Measurements from ENCODE around the gene RPLP2. TPM values are rescaled to one million over a fixed set of nuclear protein-coding genes. Genes with fewer than 3 reads are reported as not detected.
A peak's percentile ranks its signal among the peaks of the same experiment; 100 is the strongest.

Gene RPLP2
- polyA plus RNA-seq, 1 experiment: 1,199 TPM

DNA sequence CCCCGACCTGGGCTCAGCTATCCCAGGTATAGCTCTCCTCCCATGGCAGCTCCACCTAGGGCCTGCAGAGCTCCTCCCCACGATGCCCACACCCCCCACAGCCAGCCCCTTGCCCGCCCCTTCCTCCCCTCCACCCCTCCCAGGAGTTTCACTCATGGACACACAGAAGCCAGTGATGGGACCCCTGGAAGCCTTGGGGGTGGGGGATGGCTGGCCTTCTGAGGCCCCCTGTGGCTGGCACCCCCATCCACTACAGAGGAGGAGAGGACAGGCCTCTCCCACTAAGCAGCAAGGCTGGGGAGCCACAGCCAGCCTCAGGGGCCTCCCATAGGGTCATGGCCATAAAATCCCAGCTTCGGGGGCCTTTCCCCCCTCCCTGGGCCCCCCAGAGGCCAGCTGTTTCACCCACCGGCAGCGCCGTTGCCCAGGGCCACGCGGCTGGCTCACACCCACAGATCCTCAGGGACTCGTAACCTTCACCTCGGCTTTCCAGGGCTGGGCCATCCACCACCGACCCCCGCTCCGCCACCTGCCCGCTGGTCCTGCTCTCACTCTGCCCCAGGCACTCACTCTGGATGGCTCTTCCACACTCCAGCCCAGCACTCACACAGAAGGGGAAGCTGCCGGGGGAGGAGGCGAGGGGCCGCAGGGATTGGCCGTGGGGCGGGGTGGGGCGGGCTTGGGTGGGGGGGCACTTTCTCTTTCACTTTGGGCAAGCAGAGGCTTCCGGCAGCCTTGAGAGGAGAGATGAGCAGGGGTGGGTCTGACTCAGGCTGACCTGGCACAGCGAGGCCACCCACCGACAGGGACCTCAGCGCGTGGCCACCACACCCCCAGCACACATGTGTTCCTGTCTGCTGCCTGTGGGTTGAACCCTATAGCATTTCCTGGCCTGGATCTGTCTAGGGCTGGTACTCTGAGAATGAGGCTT is 13.9 kb upstream of the RPLP2 start:
- TF ChIP-seq, protein P1, sequence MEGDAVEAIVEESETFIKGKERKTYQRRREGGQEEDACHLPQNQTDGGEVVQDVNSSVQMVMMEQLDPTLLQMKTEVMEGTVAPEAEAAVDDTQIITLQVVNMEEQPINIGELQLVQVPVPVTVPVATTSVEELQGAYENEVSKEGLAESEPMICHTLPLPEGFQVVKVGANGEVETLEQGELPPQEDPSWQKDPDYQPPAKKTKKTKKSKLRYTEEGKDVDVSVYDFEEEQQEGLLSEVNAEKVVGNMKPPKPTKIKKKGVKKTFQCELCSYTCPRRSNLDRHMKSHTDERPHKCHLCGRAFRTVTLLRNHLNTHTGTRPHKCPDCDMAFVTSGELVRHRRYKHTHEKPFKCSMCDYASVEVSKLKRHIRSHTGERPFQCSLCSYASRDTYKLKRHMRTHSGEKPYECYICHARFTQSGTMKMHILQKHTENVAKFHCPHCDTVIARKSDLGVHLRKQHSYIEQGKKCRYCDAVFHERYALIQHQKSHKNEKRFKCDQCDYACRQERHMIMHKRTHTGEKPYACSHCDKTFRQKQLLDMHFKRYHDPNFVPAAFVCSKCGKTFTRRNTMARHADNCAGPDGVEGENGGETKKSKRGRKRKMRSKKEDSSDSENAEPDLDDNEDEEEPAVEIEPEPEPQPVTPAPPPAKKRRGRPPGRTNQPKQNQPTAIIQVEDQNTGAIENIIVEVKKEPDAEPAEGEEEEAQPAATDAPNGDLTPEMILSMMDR (IDR thresholded peaks at IDR 0.05; ENCODE audit: insufficient read depth, low read depth, low read length): no peak

DNA sequence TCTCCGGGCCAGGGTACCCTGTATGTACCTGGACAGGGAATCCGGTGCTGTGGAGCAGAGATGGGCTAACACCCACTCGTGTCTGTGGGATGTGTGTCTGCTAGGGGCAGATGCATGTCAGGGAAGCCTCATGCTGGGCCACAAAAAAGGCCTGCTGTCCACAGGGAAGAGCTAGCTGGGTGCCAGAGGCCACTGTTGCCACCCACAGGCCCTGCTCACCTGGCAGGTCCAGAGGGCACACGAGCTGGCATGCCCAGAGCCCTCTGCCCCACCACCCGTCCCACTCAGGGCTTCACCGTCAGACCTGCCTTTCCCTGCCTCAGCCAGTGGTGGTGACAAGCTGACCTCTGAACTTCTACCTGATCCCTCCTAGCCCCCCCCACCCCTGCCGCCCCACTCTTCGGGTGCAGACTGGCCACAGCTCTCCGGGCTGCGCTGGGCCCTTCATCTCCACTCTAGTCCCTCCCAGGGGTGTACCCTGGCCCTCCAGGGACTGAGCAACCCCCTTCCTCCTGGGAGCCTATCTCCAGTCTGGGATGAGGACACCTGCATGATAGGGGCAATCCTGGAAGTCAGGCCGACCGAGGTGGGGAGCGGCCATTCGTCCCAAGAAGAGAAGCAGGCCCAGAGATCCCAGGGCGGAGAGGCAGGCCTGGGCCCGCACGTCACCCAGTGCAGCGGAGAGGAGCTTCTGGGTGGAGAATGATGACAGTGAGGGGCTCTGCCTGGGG is 13.0 kb upstream of the RPLP2 start:
- H3K36me3 ChIP-seq (ENCODE audit: control insufficient read depth, insufficient read depth, low read length): peaks cover 16% of the 10 kb centered on the region
- H3K27me3 ChIP-seq (ENCODE audit: control insufficient read depth, insufficient read depth, low read length): no peaks in the 10 kb centered on the region
- ChIA-PET POLR2A (interaction anchor here (0.7 kb wide), 1 partner anchor 44 kb away, joined by 3 read pairs; no protein-coding TSS in a partner anchor), CTCF (interaction anchor here (0.6 to 1.2 kb wide), 4 partner anchors 36 to 248 kb away, joined by 3 to 4 read pairs (median 3); partner anchors contain the start of gene CD151)
- TF ChIP-seq, protein P1 (IDR thresholded peaks at IDR 0.05; ENCODE audit: insufficient read depth, low read depth, low read length): no peak
- no peak for DNase-seq (ENCODE audit: low read depth)
- H3K4me3 ChIP-seq (ENCODE audit: low read depth, low read length): peak overlapping the region; percentile 87

More for the DNA sequence above, 13.9 kb upstream of the RPLP2 start:
- peak overlapping the region; percentile 87 for H3K4me3 ChIP-seq (ENCODE audit: low read depth, low read length)
- no peaks in the 10 kb centered on the region for H3K27me3 ChIP-seq (ENCODE audit: control insufficient read depth, insufficient read depth, low read length)
- peak; percentile 34 for DNase-seq (ENCODE audit: low read depth)
- ChIA-PET CTCF (interaction anchor here (1.0 kb wide), 2 partner anchors 17 to 48 kb away, joined by 3 to 4 read pairs; no protein-coding TSS in a partner anchor), POLR2A (interaction anchor here (0.6 to 0.7 kb wide), 2 partner anchors 24 to 45 kb away, joined by 3 to 4 read pairs; no protein-coding TSS in a partner anchor)
- H3K36me3 ChIP-seq (ENCODE audit: control insufficient read depth, insufficient read depth, low read length): peaks cover 11% of the 10 kb centered on the region

DNA sequence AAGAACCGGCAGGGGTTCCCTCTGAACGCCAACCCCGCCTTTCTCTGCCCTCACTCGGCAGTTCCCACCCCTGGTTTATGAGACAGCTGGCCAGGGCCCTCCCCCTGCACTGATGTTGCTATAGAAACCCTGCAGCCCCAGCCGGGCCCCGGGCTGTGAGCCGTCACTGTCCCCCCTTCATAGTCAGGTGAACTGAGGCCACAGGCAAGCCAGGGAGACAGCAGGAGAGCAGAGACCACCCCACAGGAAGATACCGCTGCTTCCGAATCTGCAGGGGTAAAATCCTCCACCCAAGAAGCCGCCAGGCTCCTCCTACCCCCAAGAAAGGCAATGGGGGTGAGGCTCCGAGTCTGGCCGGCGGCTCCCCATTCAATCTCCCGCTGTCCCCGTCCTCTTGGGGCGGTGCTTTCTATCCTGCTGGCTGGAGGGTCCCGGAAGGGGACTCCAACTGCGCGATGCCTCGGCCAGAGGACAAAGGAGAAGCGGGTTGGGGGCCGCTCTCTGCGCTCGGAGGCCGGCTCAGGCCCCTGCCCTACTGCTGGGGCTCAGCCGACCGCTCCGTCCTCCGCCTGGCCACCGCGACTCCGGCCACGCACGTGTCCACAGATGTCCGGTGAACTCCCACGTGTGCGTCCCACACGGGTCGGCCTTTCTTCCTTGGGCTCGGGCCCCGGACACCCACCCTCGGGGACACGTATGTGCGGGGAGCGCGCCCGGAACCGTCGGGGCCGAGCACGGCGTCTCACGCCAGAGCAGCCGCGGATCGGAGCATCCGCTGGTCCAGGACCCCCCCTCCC is 12.3 kb upstream of the RPLP2 start:
- POLR2A ChIA-PET: no interaction called here

DNA sequence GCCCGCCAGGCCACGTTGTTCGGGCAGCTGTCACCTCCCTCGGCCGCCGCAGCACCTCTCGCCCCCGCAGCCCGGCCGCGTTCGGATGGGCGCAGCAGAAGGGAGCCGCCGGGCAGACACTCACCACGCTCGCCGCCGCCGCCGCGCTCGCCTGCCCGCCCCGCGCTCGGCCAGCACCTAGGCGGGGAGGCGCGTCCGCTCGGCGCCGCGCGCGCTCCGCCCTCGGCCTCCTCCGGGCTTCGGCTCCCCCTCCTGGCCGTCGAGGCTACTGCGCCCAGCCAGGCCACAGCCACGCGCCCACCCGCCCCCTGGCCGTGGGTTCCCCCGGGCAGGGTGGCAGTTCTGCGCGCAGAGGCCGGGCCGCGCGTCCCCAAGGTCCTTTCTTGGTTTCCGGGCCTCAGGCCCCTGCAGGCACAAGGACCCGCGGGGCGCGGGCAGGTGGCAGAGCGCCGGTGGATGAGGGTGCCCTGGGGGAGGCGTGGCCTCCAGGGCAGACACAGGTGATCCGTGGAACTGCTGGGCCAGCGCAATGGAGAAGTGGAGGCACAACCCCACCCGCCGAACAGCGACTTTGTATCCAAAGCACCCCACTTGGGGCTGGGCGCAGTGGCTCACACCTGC is 11.6 kb upstream of the RPLP2 start, which contains the start of gene SLC25A22:
SLC25A22 (minus strand) TSS at position 189 of the 621 bp plus-strand sequence. CDS start 3,275 bp downstream, outside the sequence.
- H3K4me3 ChIP-seq (ENCODE audit: low read depth, low read length): peak within 1 kb of the TSS; percentile 87
- peaks cover 25% of the 10 kb centered on the region for H3K36me3 ChIP-seq (ENCODE audit: control insufficient read depth, insufficient read depth, low read length)
- POLR2A ChIA-PET: no interaction called here
- no peaks in the 10 kb centered on the region for H3K27me3 ChIP-seq (ENCODE audit: control insufficient read depth, insufficient read depth, low read length)
- DNase-seq (ENCODE audit: low read depth): no peak
- CTCF ChIA-PET: interaction anchor here (1.2 kb wide), 1 partner anchor 35 kb away, joined by 3 read pairs; the partner anchor contains the start of gene CD151
- TF ChIP-seq, protein P1 (IDR thresholded peaks at IDR 0.05; ENCODE audit: insufficient read depth, low read depth, low read length): peak; percentile 45

More for the DNA sequence above, 12.3 kb upstream of the RPLP2 start:
- Histone ChIP-seq H3K36me3 (ENCODE audit: control insufficient read depth, insufficient read depth, low read length) (peaks cover 21% of the 10 kb centered on the region), H3K4me3 (ENCODE audit: low read depth, low read length) (peak overlapping the region; percentile 87), H3K27me3 (ENCODE audit: control insufficient read depth, insufficient read depth, low read length) (no peaks in the 10 kb centered on the region)
- TF ChIP-seq, protein P1 (IDR thresholded peaks at IDR 0.05; ENCODE audit: insufficient read depth, low read depth, low read length): 0 out of 2 replicates have a peak, but pooled peaks have one; percentile 7
- CTCF ChIA-PET: interaction anchor here (0.6 to 1.2 kb wide), 3 partner anchors 35 to 249 kb away, joined by 3 to 4 read pairs (median 3); partner anchors contain the start of gene CD151
- no peak for DNase-seq (ENCODE audit: low read depth)

Data from BJ (cell line).